HL-60/S4 treated with phorbol 12-myristate 13-acetate at 8.2 ng/mL for 4 days and 3 days (cell line): ENCODE measurements around the gene PARVB.
"Not testable (repeated sequence)": the region's sequence is repeated elsewhere in the genome, so short reads cannot be mapped to it uniquely, and the experiment has no call there.

ENCODE experiments used
- in situ Hi-C: fragments of 300-500 bp; cut with MboI; formaldehyde crosslinking; loops from 2 replicates; pipeline ENCODE4 v1.15.0; 2022; ENCODE audit warnings: low sequenced_read_pairs

Gene PARVB

GRCh38 chr22:44102121-44102520, 78.0 kb downstream of the PARVB start:
- in situ Hi-C loops: no loop called here

GRCh38 chr22:44102856-44103255, 78.8 kb downstream of the PARVB start:
- in situ Hi-C loops: no loop called here

DNA sequence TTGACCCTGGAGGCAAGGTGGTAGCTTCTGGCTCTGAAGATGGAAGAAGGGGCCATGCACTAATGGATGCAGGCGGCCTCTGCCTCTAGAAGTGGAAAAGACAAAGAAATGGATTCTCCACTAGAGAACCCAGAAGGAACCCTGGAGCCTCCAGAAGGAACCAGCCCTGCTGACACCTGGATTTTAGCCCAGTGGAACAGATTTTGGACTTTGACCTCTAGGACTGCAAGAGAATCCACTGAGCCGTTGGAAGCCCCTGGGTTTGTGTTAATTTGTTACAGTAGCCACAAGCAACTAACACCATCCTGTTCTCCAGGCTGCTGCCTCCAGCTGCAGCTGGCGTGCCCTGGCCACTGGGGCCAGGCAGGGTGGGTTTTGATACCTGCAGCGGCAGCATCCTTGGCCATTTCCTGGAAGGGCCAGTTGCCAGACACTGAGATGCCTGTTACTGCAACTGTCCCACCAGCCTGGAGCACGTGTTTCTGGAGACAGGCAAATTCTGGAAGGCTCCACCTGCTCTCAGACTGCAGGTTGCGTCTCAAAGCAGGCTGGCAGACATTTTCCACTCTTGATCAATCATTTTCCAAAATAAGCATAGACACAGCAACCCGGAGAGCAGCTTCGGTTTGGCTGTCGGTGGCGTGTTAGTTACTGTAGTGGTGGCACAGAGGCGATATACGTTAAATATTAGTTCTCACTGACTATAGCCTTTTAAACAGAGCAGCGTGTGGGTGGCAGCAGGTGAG, 79.8 kb downstream of the PARVB start:
- in situ Hi-C loops: no loop called here

- in situ Hi-C loops: no loop called here
Measured at GRCh38 chr22:44107340-44107739, 83.2 kb downstream of the PARVB start.

DNA sequence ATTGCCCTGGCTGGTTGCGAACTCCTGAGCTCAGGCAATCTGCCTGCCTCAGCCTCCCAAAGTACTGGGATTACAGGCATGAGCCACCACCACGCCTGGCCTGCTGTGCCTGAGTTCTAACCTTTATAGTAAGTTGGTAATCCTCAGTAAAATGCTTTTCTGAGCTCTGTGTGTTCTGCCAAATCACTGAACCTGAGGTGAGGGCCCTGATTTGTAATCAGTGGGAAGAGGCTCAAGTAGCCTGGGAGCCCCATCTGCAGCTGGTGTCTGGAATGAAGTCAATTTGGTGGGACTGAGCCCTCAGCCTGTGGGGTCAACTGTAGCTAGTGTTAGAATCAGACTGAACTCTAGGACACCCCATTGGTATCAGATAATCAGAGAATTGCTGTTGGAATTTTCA, 84.0 kb downstream of the PARVB start:
- in situ Hi-C loops: no loop called here

GRCh38 chr22:44108806-44109385, 84.8 kb downstream of the PARVB start:
- in situ Hi-C loops: no loop called here

DNA sequence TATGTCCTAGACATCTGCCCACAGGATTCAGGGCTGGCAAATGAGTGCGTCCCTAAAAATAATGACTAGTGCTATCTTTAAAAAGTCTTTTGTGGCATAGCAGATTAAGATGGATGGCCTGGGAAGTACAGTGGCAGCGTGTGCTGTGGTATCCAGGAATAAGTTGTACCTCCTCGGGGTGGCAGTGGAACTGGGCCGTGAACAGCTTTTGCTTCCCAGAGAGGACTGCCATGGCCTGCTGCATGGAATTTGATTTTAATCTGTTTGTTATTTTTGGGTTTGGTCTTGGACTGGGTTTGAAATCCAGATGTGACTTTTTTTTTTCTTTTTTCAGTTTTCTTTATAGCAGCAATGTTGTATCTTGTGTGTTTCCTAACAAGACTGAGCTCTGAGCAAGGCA, 85.3 kb downstream of the PARVB start:
- in situ Hi-C loops: no loop called here

DNA sequence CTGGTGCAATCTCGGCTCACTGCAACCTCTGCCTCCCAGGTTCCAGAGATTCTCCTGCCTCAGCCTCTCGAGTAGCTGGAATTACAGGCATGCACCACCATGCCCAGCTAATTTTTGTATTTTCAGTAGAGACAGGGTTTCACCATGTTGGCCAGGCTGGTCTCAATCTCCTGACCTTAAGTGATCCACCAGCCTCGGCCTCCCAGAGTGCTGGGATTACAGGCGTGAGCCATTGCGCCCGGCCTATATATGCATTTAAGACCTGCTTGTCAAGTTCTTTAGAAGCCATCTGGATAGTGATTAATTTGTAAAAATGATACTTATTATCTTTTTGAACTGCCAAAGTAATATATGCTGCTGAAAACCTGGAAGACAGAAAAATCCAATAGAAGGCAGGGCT, 86.6 kb downstream of the PARVB start:
- in situ Hi-C loops: not testable (repeated sequence)

DNA sequence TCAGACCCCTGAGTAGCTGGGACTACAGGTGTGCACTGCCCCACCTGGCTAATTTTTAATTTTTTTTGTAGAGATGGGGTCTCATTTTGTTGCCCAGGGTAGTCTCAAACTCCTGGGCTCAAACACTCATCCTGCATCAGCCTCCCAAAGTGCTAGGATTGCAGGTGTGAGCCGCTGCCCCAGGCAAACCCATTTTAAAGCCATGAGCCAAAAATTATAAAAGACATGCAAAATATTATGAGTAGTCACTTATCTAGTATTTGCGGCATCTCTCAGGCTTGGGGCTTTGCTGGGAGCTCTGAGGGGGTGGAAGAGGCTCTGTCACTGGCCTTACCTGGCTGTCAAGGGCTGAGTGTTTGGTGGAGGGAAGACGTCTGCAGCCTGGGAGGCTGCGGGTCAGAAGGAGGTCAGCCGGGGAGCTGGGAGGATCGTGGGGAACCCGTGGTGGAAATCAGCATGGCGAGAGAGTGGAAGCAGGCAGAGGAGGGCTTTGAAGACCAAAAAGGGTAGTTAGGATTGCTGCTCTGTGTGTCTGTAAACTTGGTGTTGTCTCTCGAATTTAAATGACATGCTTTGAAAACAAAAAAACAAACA, 87.6 kb downstream of the PARVB start:
- in situ Hi-C loops: no loop called here

GRCh38 chr22:44112191-44112590, 88.1 kb downstream of the PARVB start:
- in situ Hi-C loops: no loop called here

- in situ Hi-C loops: no loop called here
Measured at GRCh38 chr22:44116331-44116730, 92.2 kb downstream of the PARVB start.

DNA sequence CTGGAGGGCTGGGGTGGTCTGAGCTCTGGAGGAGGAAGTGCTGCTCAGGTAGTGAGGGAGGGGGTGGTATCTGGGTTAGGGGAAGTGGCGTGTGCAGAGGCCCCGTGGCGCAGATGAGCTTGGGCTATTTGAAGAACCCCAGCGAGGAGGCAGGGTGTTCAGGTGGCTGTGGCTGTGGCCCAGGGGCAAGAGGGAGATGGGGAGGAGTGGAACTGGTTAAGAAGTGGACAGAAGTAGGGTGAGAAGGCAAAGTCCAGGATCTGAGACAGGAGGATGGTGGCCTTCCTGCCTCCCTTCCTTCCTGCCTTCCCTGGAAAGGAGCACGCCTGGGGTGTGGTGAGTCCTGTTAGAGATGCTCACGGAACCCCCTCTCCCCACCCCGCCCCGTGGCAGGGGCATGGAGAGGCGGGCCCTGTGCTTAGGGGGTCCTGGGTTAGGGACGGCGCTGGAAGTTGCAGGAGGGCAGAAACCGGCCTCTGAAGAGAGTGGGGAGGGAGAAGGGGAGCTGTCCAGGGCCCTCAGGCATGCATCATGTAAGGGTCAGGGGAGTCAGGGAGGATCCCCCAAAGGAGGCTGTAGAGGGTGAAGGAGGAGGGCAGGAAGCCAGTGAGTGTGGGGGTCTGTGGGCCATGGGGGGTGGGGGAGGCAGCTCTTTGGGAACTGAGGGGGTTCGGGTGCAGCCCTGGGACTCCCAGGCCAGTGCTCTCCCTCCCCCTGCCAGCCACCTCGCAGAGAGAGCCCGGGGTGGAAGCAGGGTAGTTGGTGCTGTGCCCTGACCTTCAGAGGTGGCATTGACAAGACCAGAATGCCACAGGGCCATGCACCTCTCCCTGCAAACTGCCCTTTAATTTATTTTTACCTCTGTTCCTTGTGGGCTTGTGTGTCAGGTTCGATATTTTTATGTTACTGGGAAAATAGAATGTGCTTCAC, 92.9 kb downstream of the PARVB start:
- in situ Hi-C loops: no loop called here

GRCh38 chr22:44117746-44118145, 93.6 kb downstream of the PARVB start:
- in situ Hi-C loops: no loop called here

DNA sequence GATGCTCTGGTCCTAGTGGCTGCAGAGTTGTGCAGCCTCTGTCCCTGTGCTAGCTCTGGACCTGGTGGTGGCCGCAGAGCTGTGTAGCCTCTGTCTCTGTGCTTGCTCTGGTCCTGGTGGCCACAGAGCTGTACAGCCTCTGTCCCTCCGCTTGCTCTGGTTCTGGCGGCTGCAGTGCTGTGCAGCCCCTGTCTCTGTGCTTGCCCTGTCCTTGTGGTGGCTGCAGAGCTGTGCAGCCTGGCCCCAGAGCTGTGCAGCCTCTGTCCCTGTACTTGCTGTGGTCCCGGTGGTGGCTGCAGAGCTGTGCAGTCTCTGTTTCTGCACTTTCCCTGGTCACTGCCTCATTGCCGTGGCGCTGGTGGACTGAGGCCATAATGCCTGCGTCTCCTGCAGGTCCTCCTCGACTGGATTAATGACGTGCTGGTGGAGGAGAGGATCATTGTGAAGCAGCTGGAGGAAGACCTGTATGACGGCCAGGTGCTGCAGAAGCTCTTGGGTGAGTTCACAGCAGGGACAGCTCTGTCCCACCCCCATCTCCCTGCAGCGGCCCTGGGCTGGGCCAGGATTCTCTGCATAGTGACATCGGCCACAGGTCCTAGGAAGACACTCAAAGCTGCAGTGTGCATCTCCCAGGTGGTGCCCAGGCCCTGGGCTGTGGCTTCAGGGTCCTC, 94.7 kb downstream of the PARVB start:
- in situ Hi-C loops: no loop called here

DNA sequence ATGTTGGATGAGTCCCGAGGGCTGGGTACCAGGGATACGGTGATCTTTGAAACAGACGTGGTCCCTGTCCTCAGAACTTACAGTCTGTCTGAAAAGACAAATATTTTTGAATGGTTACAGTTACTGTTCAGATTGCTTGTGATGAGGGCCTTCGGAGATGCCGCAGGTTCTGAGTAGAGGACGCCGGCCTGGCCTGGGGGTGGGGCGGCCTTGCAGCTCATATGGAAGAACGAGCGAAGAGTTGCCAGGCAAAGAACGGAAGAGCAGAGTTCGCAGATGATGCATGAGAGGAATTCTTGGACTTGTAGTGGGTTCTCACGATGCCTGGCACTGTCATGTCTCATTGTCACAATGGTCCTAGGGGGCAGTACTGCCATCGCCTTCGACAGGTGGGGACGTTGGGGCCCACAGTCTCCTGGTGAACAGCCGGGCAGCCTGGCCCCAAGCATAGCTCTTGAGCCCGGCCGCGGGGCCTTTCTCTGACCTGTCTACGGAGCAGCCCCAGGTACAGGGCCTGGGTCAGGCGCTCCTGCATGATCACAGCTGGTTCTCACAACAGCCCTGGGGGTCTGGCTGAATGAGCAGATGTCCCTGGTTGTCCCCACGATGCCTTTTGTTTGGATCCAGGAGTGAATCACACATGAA, 95.7 kb downstream of the PARVB start:
- in situ Hi-C loops: no loop called here

DNA sequence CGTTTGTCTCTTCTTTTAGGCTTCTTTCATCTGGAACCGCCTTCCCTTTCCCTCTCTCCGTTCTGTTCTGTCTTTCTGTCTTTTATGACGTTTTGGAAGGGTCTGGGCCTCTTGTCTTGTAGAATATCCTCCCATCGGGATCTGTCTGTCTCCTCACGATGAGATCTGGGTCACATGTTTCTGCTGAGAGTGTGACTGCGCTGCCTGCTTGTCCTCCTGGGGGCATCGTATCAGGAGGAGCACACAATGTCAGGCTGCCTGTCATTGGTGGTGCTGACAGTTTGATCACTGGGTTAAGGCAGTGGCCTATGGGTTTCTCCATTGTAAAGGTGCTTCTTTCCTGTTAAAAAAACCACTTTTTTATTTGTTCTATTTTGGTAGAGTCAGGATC, 96.2 kb downstream of the PARVB start:
- in situ Hi-C loops: no loop called here

DNA sequence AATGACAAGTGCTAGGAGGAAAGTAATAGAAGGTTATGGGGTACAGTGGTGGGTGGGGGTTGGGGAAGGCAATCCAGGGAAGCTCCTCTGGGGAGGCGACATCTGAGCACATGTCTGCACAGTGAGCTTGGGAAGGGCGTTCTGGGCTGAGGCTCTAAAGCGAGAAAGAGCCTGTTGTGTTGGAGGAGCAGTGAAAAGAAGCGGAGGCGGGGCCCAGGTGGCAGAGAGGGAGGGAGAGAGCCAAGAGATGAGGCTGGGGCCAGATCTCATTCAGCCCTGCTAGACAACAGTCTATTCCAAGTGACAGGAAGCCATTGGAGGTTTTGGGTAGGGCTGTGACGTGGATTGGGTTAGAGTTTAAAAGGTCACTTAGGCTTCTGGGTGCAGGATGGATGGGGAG, 101.3 kb downstream of the PARVB start:
- in situ Hi-C loops: no loop called here

DNA sequence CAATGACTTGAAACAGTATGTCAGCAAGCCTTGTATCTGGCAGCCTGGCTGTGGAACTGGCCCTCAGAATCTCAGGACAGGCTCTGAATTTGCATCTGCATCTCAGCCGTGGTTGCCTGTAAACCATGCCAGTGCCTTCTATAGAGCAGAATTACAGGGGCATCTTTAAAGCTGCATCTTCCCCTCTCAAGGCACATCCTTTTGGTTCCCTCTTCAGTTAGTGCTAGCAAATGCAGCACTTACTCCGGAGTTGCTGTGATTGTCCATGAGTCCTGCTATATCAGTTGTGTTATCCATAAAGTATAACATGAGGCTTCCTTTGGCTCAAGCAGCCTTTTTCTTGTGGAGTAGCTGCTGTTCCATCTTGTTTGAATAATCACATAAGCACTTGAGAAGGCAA, 102.7 kb downstream of the PARVB start:
- in situ Hi-C loops: no loop called here

DNA sequence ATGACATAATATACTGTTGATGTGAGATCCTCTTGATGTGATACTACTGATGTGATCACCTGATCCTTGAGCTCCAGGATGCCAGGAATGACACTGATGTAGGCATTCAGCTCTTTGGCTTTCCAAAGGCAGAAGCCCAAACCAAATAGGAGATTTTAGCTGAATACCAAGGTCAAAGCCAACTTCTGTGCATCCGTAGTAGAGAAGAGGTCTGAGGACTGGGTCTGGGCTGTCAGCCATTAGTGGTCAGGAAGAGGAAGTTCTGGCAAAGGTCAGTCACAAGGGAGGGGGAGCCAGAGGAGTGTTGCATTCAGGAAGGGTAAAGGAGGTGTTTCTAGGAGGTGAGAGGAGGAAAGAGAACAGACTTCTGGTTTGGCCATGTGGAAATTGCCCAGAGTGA, 103.3 kb downstream of the PARVB start:
- in situ Hi-C loops: no loop called here

DNA sequence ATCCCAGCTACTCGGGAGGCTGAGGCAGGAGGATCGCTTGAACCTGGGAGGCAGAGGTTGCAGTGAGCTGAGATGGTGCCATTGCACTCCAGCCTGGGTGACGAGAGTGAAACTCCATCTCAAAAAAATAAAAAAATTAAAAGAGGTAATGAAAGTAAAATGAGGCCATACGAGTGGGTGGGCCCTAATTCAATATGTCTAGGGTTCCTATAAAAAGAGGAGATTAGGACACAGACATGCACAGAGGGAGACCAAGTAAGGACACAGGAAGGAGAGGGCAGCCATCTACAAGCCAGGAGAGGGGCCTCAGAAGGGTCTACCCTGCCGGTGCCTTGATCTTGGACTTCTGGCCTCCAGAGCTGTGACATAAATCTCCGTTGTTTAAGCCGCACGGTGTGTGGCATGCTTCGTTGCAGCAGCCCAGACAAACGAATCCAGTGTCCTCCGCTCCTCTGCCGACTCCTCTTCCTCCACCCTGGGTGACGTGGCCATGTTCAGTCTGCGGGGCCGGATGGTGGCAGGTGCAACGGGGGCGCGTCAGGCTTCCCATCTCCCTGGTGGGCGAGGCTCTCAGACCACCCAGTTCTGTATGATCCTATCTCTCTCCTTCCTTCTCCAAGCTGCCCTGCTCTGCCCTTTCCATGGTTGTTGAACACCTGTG, 105.0 kb downstream of the PARVB start:
- in situ Hi-C loops: no loop called here
